Measurements from ENCODE around the gene CSGALNACT2. TPM values are rescaled to one million over a fixed set of nuclear protein-coding genes. Genes with fewer than 3 reads are reported as not detected.

CSGALNACT2 gene
- total and polyA plus RNA-seq, 2 donors from 2014 or later, result 4.8 to 20.0 TPM

DNA sequence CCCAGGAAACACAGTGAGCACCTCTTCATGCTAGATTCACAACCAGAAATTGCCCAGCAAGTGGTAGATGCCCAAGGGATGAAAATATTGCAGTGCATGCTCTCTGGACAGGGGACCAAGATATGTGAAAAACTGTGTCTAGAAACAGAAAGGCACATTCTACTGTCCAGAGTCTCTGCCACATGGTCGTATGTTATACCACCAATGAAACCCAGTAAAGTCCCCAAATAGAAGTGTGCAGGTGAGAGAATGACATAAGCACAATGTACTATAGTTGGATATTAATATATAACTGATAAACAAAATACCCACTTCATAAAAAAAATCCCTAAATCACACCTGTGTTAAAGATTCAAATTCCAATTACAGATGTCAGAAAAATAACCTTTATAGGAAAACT is 84.8 kb downstream of the CSGALNACT2 start:
- Histone ChIP-seq H3K9ac (ENCODE audit: low read length in 3 of 3) (no peak overlapping the region), H3K27ac (ENCODE audit: low read depth in 2 of 2, low read length in 2 of 2) (no peak overlapping the region), H3K9me3 (ENCODE audit: control insufficient read depth in 2 of 3, insufficient read depth in 1 of 3, low read length in 3 of 3) (no peaks in the 10 kb centered on the region), H3K4me1 (ENCODE audit: control insufficient read depth in 2 of 3, insufficient read depth in 2 of 3, low read depth in 1 of 3, low read length in 3 of 3) (no peaks in the 10 kb centered on the region), H3K4me3 (ENCODE audit: low read length in 3 of 3) (no peak overlapping the region), H3K36me3 (ENCODE audit: control insufficient read depth in 2 of 3, insufficient read depth in 3 of 3, low read length in 3 of 3) (no peaks in the 10 kb centered on the region), H3K27me3 (ENCODE audit: control insufficient read depth, insufficient read depth, low read length) (no peaks in the 10 kb centered on the region)
- intact Hi-C loops (cut with DNase I), result no loop called here
- FAIRE-seq (no peak), DNase-seq (no peak)
- TF ChIP-seq, protein P1, sequence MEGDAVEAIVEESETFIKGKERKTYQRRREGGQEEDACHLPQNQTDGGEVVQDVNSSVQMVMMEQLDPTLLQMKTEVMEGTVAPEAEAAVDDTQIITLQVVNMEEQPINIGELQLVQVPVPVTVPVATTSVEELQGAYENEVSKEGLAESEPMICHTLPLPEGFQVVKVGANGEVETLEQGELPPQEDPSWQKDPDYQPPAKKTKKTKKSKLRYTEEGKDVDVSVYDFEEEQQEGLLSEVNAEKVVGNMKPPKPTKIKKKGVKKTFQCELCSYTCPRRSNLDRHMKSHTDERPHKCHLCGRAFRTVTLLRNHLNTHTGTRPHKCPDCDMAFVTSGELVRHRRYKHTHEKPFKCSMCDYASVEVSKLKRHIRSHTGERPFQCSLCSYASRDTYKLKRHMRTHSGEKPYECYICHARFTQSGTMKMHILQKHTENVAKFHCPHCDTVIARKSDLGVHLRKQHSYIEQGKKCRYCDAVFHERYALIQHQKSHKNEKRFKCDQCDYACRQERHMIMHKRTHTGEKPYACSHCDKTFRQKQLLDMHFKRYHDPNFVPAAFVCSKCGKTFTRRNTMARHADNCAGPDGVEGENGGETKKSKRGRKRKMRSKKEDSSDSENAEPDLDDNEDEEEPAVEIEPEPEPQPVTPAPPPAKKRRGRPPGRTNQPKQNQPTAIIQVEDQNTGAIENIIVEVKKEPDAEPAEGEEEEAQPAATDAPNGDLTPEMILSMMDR (IDR thresholded peaks at IDR 0.05; ENCODE audit: borderline replicate concordance, extremely low read depth, insufficient read depth), result no peak

DNA sequence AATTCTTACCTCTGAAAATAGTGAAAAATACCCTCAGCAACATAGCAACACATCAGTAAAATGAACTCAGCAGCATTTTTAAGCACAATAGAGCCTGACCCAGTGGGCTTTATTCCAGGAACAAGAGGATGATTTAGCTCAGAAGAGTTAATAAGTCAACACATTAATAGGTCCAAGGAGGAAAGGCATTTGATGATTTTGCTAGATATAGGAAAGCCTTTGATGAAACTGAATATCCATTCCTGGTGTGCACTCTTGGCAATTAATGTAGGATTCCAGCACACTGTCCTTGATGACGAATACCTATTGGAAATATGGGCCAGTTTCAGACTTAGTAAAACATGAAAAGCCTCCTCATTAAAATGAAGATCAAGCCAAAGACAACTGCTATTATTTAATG is 86.1 kb downstream of the CSGALNACT2 start:
- peak in 1 of 5 donors; percentile 22 for DNase-seq
- peak; percentile 86 for FAIRE-seq
- no peaks in the 10 kb centered on the region for H3K9me3 ChIP-seq (ENCODE audit: control insufficient read depth in 2 of 3, insufficient read depth in 1 of 3, low read length in 3 of 3)
- H3K4me1 ChIP-seq (ENCODE audit: control insufficient read depth in 2 of 3, insufficient read depth in 2 of 3, low read depth in 1 of 3, low read length in 3 of 3), result peaks cover 0 to 8% (median 0%) of the 10 kb centered on the region in 3 donors
- H3K9ac ChIP-seq (ENCODE audit: low read length in 3 of 3), result no peak overlapping the region
- TF ChIP-seq, protein P1 (IDR thresholded peaks at IDR 0.05; ENCODE audit: borderline replicate concordance, extremely low read depth, insufficient read depth), result no peak
- H3K4me3 ChIP-seq (ENCODE audit: low read length in 3 of 3), result no peak overlapping the region
- intact Hi-C loops (cut with DNase I), result no loop called here
- H3K36me3 ChIP-seq (ENCODE audit: control insufficient read depth in 2 of 3, insufficient read depth in 3 of 3, low read length in 3 of 3), result no peaks in the 10 kb centered on the region
- H3K27me3 ChIP-seq (ENCODE audit: control insufficient read depth, insufficient read depth, low read length), result peaks cover 6% of the 10 kb centered on the region
- no peak overlapping the region for H3K27ac ChIP-seq (ENCODE audit: low read depth in 2 of 2, low read length in 2 of 2)

DNA sequence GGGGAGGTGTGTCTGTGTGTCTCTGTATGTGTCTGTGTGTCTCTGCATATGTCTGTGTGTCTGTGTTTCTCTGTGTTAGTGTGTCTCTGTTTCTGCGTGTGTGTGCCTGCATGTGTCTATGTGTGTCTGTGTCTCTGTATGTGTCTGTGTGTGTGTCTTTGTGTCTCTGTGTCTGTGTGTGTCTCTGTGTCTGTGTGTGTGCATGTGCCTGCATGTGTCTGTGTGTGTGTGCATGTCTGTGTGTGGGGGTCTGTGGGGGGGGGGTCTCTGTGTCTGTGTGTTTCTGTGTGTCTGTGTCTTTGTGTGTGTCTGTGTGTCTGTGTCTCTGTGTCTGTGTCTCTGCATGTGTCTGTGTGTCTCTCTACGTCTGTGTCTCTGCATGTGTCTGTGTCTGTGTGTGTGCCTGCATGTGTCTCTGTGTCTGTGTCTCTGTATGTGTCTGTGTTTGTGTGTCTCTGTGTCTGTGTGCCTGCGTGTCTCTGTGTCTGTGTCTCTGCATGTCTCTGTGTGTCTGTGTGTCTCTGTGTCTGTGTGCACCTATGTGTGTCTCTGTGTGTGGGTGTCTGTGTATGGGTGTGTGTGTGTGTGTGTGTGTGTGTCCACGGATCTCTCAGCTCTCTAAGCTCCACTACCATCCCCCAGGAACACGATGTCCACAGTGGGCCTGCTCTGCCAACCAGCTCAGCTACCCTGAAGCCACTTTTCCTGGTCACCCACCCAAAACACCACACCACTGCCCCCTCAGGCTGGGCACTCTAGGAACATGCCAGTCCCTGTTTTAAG is 87.0 kb downstream of the CSGALNACT2 start:
- Histone ChIP-seq H3K4me3 (ENCODE audit: low read length in 3 of 3) (no peak overlapping the region), H3K27me3 (ENCODE audit: control insufficient read depth, insufficient read depth, low read length) (peaks cover 7% of the 10 kb centered on the region), H3K9me3 (ENCODE audit: control insufficient read depth in 2 of 3, insufficient read depth in 1 of 3, low read length in 3 of 3) (no peaks in the 10 kb centered on the region), H3K27ac (ENCODE audit: low read depth in 2 of 2, low read length in 2 of 2) (no peak overlapping the region), H3K4me1 (ENCODE audit: control insufficient read depth in 2 of 3, insufficient read depth in 2 of 3, low read depth in 1 of 3, low read length in 3 of 3) (peaks cover 0 to 11% (median 0%) of the 10 kb centered on the region in 3 donors), H3K36me3 (ENCODE audit: control insufficient read depth in 2 of 3, insufficient read depth in 3 of 3, low read length in 3 of 3) (no peaks in the 10 kb centered on the region), H3K9ac (ENCODE audit: low read length in 3 of 3) (no peak overlapping the region)
- DNase-seq (peak in 3 of 5 donors; percentile 6 to 44 (median 16)), FAIRE-seq (no peak)
- TF ChIP-seq, protein P1 (IDR thresholded peaks at IDR 0.05; ENCODE audit: borderline replicate concordance, extremely low read depth, insufficient read depth), result no peak
- intact Hi-C loops (cut with DNase I), result no loop called here

Measured in kidney (tissue), 14 donors.